B cell (primary cell): ENCODE data around the gene MAD2L1.

Experiments
- EZH2 ChIP-seq: IDR thresholded peaks from 2 replicates; pipeline ENCODE4 v1.6.1; 2012; ENCODE audit warnings: borderline replicate concordance, low read depth, mild to moderate bottlenecking, moderate library complexity, low read length; ENCODE audit not compliant: insufficient read depth, poor library complexity, severe bottlenecking
- TF ChIP-seq, protein P1 (sequence below): fragments of 200-600 bp; IDR thresholded peaks from one replicate; pipeline ENCODE4 v1.8.0; 2022; ENCODE audit warnings: antibody characterized with exemption, mild to moderate bottlenecking

GRCh38 chr4:120109406-120109805, 42.8 kb upstream of the MAD2L1 start:
- TF ChIP-seq, protein P1, sequence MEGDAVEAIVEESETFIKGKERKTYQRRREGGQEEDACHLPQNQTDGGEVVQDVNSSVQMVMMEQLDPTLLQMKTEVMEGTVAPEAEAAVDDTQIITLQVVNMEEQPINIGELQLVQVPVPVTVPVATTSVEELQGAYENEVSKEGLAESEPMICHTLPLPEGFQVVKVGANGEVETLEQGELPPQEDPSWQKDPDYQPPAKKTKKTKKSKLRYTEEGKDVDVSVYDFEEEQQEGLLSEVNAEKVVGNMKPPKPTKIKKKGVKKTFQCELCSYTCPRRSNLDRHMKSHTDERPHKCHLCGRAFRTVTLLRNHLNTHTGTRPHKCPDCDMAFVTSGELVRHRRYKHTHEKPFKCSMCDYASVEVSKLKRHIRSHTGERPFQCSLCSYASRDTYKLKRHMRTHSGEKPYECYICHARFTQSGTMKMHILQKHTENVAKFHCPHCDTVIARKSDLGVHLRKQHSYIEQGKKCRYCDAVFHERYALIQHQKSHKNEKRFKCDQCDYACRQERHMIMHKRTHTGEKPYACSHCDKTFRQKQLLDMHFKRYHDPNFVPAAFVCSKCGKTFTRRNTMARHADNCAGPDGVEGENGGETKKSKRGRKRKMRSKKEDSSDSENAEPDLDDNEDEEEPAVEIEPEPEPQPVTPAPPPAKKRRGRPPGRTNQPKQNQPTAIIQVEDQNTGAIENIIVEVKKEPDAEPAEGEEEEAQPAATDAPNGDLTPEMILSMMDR, result no peak
- TF ChIP-seq EZH2, result no peak
